Tibial artery (tissue), 4 donors: Measurements from ENCODE around the gene KCNMB4.

Source experiments
- DNase-seq, 2 donors: peaks; one replicate each; pipeline ENCODE4 v3.0.0-alpha.2; 2019
- H3K27ac ChIP-seq, 2 donors: fragments of 200-600 bp; sonication (generic) in 1 of 2; 1 replicate in 1 of 2; 2 replicates in 1 of 2; pipeline ENCODE4 v1.5.1; 2018 to 2019; ENCODE audit warnings: mild to moderate bottlenecking in 1 of 2
- H3K27me3 ChIP-seq, 2 donors: fragments of 200-600 bp; sonication (generic) in 1 of 2; one replicate each; pipeline versions ENCODE4 v1.5.1 to v1.6.0; 2016 to 2019
- H3K36me3 ChIP-seq, 3 donors: fragments of 200-600 bp; sonication (generic) in 2 of 3; one replicate each; pipeline ENCODE4 v1.5.1; 2016 to 2019; ENCODE audit warnings: mild to moderate bottlenecking in 2 of 3
- H3K4me1 ChIP-seq, 4 donors: fragments of 200-600 bp; sonication (generic) in 2 of 4; 1 replicate in 3 of 4; 2 replicates in 1 of 4; pipeline ENCODE4 v1.5.1; 2016 to 2019
- H3K4me3 ChIP-seq, 2 donors: fragments of 200-600 bp; sonication (generic) in 1 of 2; 1 replicate in 1 of 2; 2 replicates in 1 of 2; pipeline ENCODE4 v1.5.1; 2018 to 2019; ENCODE audit warnings: mild to moderate bottlenecking in 2 of 2
- H3K9me3 ChIP-seq, 3 donors: fragments of 200-600 bp; sonication (generic) in 1 of 3; one replicate each; pipeline ENCODE4 v1.5.1; 2016 to 2019
- intact Hi-C: fragments of 100-400 bp; cut with DNase I; formaldehyde crosslinking; loops from one replicate; pipeline ENCODE4 v1.15.0; 2023; ENCODE audit warnings: low total_unique reads
- TF ChIP-seq, protein P1 (sequence below), 2 experiments: fragments of 200-600 bp in 1 of 2; fragments of 450-650 bp in 1 of 2; IDR thresholded peaks; one replicate each; pipeline ENCODE4 v1.5.1; 2017 to 2019; ENCODE audit warnings: antibody characterized with exemption in 2 of 2, mild to moderate bottlenecking in 1 of 2, moderate library complexity in 1 of 2

The KCNMB4 gene

GRCh38 chr12:70467918-70468733 lies 102.0 kb downstream of the KCNMB4 start:
- Histone ChIP-seq H3K4me3 (no peak overlapping the region), H3K4me1 (no peaks in the 10 kb centered on the region), H3K27me3 (no peaks in the 10 kb centered on the region), H3K27ac (no peak overlapping the region), H3K36me3 (no peaks in the 10 kb centered on the region), H3K9me3 (no peaks in the 10 kb centered on the region)
- intact Hi-C loops, result no loop called here
- DNase-seq, result no peak
- TF ChIP-seq, protein P1, sequence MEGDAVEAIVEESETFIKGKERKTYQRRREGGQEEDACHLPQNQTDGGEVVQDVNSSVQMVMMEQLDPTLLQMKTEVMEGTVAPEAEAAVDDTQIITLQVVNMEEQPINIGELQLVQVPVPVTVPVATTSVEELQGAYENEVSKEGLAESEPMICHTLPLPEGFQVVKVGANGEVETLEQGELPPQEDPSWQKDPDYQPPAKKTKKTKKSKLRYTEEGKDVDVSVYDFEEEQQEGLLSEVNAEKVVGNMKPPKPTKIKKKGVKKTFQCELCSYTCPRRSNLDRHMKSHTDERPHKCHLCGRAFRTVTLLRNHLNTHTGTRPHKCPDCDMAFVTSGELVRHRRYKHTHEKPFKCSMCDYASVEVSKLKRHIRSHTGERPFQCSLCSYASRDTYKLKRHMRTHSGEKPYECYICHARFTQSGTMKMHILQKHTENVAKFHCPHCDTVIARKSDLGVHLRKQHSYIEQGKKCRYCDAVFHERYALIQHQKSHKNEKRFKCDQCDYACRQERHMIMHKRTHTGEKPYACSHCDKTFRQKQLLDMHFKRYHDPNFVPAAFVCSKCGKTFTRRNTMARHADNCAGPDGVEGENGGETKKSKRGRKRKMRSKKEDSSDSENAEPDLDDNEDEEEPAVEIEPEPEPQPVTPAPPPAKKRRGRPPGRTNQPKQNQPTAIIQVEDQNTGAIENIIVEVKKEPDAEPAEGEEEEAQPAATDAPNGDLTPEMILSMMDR (IDR thresholded peaks at IDR 0.05), result no peak

DNA sequence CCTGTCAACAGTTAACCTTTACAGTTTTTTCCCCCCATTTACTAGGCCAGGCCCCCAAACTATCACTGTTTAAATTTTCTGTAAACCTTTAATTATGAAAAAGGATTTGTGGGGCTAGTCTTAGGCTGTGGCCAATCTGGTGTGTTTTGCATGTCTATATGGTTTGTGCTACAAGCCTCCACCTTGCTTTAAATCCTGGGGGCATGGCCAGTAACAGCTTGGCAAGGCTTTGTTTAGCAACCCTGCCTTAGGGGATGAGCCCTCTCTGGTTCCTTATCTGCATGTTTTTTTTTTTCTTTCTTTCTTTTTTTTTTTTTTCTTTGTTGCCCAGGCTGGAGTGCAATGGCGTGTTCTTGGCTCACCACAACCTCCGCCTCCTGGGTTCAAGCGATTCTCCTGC lies 102.7 kb downstream of the KCNMB4 start:
- no peaks in the 10 kb centered on the region for H3K36me3 ChIP-seq
- intact Hi-C loops, result no loop called here
- H3K27ac ChIP-seq, result no peak overlapping the region
- H3K27me3 ChIP-seq, result no peaks in the 10 kb centered on the region
- TF ChIP-seq, protein P1 (IDR thresholded peaks at IDR 0.05), result no peak
- H3K9me3 ChIP-seq, result no peaks in the 10 kb centered on the region
- no peak for DNase-seq
- H3K4me3 ChIP-seq, result no peak overlapping the region
- no peaks in the 10 kb centered on the region for H3K4me1 ChIP-seq

GRCh38 chr12:70469221-70469820 lies 103.2 kb downstream of the KCNMB4 start:
- DNase-seq, result no peak
- intact Hi-C loops, result no loop called here
- TF ChIP-seq, protein P1 (IDR thresholded peaks at IDR 0.05), result no peak
- H3K4me3 ChIP-seq, result no peak overlapping the region
- H3K27ac ChIP-seq, result no peak overlapping the region
- no peaks in the 10 kb centered on the region for H3K36me3 ChIP-seq
- no peaks in the 10 kb centered on the region for H3K27me3 ChIP-seq
- H3K9me3 ChIP-seq, result no peaks in the 10 kb centered on the region
- H3K4me1 ChIP-seq, result no peaks in the 10 kb centered on the region

GRCh38 chr12:70482764-70483163 lies 116.7 kb downstream of the KCNMB4 start:
- no peak for DNase-seq

More at GRCh38 chr12:70482764-70483163, 116.7 kb downstream of the KCNMB4 start:
- Histone ChIP-seq H3K4me1 (no peaks in the 10 kb centered on the region), H3K36me3 (no peaks in the 10 kb centered on the region), H3K9me3 (no peaks in the 10 kb centered on the region), H3K27me3 (no peaks in the 10 kb centered on the region), H3K4me3 (no peak overlapping the region), H3K27ac (no peak overlapping the region)
- intact Hi-C loops, result no loop called here
- TF ChIP-seq, protein P1 (IDR thresholded peaks at IDR 0.05), result no peak
